ENCODE data around the gene PARD3.

GRCh38 chr10:34157501-34157900 lies 657.6 kb downstream of the PARD3 start:
- no peak for TF ChIP-seq FOXJ3 (CRISPR knock-in tag; IDR thresholded peaks at IDR 0.05; ENCODE audit: borderline replicate concordance)
- no peak for TF ChIP-seq USF2 (CRISPR knock-in tag; IDR thresholded peaks at IDR 0.05)
- TF ChIP-seq CTCF (IDR thresholded peaks at IDR 0.05) = no peak
- TF ChIP-seq E2F1 (CRISPR knock-in tag; IDR thresholded peaks at IDR 0.05) = no peak
- TF ChIP-seq E2F4 (CRISPR knock-in tag; IDR thresholded peaks at IDR 0.05; ENCODE audit: borderline replicate concordance, low read depth) = no peak
- no peak for TF ChIP-seq GABPB1 (CRISPR knock-in tag; IDR thresholded peaks at IDR 0.05)
- no peak for TF ChIP-seq USF1 (CRISPR knock-in tag; IDR thresholded peaks at IDR 0.05)
- TF ChIP-seq ATF1 (CRISPR knock-in tag; IDR thresholded peaks at IDR 0.05) = no peak
- no peak for TF ChIP-seq IRF1 (CRISPR knock-in tag; IDR thresholded peaks at IDR 0.05)
- TF ChIP-seq E2F5 (CRISPR knock-in tag; IDR thresholded peaks at IDR 0.05) = no peak
- TF ChIP-seq TP53 (CRISPR knock-in tag; IDR thresholded peaks at IDR 0.05) = no peak
- no peak for TF ChIP-seq ZNF263 (CRISPR knock-in tag; IDR thresholded peaks at IDR 0.05; ENCODE audit: low read depth)
- no peak for TF ChIP-seq TEAD1 (CRISPR knock-in tag; IDR thresholded peaks at IDR 0.05)
